WI38 (cell line): Measurements from ENCODE around the gene NNT.
"Not testable (repeated sequence)": the region's sequence is repeated elsewhere in the genome, so short reads cannot be mapped to it uniquely, and the experiment has no call there.

Experiments
- H3K4me3 ChIP-seq: 2 replicates; pipeline ENCODE4 v1.5.1; 2011; ENCODE audit warnings: low read depth, mild to moderate bottlenecking, control low read depth, low read length
- TF ChIP-seq, protein P1 (sequence below): IDR thresholded peaks from 2 replicates; pipeline ENCODE4 v1.5.1; 2012; ENCODE audit warnings: low read depth, mild to moderate bottlenecking, control low read depth, low read length

The NNT gene

DNA sequence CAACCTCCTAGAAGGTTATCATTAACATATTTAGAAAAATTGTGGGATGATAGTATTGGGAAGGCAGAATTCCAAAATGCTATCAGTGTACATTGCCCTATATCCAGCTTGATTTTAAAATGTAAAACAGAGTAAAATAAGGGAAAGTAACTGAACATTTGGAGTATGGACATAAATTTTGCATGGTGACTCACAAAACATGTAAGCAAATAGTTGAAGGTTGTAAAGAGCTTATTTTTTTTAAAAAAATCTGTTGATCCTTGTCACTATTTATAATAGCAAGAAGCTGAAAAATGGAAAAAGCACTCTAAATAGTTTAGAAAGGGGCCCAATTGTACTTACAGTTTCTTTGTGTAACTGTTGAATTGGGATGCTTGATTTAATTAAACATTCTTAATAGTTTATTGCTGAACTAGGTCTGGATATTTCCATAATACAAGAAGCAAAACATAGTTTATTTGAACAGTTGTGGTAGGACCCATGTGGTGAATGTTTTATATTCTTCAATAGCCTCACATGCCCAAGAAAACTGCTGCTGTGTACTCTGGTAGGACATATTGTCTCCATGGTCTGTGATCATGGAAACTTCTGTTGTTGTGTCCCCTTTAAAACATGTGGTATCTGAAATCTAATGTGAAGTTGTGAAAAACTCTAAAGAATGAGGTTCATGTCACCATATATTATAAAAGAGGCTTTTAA lies 82.4 kb downstream of the NNT start:
- TF ChIP-seq, protein P1, sequence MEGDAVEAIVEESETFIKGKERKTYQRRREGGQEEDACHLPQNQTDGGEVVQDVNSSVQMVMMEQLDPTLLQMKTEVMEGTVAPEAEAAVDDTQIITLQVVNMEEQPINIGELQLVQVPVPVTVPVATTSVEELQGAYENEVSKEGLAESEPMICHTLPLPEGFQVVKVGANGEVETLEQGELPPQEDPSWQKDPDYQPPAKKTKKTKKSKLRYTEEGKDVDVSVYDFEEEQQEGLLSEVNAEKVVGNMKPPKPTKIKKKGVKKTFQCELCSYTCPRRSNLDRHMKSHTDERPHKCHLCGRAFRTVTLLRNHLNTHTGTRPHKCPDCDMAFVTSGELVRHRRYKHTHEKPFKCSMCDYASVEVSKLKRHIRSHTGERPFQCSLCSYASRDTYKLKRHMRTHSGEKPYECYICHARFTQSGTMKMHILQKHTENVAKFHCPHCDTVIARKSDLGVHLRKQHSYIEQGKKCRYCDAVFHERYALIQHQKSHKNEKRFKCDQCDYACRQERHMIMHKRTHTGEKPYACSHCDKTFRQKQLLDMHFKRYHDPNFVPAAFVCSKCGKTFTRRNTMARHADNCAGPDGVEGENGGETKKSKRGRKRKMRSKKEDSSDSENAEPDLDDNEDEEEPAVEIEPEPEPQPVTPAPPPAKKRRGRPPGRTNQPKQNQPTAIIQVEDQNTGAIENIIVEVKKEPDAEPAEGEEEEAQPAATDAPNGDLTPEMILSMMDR = no peak
- H3K4me3 ChIP-seq = no peak overlapping the region

DNA sequence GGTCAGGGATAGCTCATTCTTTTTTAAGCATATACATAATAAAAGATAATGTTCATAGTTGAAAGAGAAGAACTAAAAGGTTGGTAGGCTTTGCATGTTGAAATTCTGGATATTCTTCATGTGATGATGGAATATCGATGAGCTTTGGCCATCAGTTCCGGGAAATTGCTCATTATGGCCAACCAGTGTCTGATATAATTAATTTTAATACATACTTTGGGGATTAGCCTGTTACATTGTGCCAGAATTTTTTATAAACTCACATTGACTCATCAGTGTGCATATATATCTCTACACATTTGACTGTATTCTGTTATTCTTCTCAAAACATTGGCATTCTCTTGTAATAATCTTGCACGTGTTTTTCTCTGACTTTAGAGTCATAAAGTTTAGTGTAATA lies 84.3 kb downstream of the NNT start:
- TF ChIP-seq, protein P1 = no peak

GRCh38 chr5:43691275-43691674 lies 88.3 kb downstream of the NNT start:
- TF ChIP-seq, protein P1 = no peak
- no peak overlapping the region for H3K4me3 ChIP-seq

More for the DNA sequence above, 84.3 kb downstream of the NNT start:
- no peak overlapping the region for H3K4me3 ChIP-seq

DNA sequence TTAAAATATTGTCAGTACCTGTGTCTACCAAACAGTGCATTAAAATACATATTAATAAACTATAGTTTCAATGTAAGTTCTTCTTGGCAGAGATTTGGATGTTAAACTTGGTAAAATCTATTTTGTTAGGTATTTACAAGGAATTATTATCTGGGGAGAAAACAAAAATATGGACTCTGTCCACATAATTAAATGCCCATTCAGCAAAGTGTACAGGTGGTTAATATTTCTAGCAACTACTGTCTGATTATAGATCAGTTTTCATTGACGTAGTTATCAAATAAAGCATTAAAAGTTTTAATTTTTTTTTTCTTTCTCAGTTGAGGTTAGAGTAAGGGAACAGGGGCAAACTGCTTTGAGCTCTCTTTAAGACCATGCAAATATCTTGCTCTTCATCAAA lies 88.9 kb downstream of the NNT start:
- TF ChIP-seq, protein P1 = no peak
- no peak overlapping the region for H3K4me3 ChIP-seq

- H3K4me3 ChIP-seq = no peak overlapping the region
- TF ChIP-seq, protein P1 = no peak
These were observed 90.4 kb downstream of the NNT start for GRCh38 chr5:43693411-43693810.

GRCh38 chr5:43694027-43694426 lies 91.0 kb downstream of the NNT start:
- no peak overlapping the region for H3K4me3 ChIP-seq
- TF ChIP-seq, protein P1 = no peak

DNA sequence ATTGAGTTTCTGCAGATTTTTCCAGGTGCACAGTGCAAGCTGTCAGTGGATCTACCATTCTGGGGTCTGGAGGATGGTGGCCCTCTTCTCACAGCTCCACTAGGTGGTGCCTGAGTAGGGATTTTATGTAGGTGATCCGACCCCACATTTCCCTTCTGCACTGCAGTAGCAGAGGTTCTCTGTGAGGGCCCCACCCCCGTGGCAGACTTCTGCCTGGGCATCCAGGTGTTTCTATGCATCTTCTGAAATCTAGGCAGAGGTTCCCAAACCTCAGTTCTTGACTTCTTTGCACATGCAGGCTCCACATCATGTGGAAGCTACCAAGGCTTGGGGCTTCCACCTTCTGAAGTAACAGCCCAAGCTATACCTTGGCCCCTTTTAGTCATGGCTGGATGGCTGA lies 93.5 kb downstream of the NNT start:
- H3K4me3 ChIP-seq = not testable (repeated sequence)

DNA sequence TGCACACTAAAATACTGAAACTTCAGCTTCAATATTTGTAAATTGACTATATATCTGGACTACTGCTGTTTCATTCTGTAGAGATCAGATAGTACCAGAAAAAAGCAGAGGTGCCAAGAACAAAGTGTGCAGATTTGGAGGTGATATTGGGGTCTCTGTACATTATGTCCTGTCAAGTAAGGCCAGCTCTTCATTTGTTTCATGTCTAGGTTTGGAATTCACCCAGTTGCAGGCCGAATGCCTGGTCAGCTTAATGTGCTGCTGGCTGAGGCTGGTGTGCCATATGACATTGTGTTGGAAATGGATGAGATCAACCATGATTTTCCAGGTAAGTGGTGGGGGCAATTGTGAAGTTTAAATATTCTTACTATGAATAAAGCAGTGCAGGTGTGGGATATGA lies 96.9 kb downstream of the NNT start:
- H3K4me3 ChIP-seq = no peak overlapping the region
- TF ChIP-seq, protein P1 = no peak
